Measurements from ENCODE around the gene ADGRV1.

DNA sequence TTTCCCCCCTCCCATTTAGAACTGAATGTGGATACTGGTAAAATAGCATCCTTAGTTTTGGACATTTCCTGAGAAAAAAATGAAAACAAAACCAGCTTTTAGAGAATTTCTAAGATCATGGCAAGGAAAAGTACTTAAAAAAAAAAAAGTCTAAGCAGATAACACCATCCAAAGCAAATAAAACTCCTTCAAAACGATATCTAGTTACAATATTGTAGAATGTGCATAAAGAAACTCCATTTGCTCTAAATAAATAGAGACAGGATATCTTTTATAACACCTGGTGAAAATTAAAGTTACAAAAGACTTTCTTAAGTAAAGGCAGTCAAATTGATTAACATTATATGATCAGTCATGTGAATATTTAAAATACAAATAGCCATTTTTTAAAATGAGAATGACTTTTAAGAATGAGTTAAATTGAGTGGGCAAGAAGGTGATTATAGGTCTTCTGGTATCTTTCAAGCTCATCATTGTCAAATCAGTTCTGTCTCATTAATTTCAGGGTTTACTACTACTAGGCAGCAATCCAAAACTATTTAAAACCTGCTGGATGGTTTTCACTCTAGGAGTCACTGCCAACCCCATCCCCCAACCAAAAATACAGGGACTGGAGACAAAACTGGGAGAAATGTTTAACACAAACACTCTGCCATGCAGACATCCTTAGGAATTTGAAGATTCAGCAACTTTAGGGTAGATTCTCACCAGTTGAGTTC is 382.6 kb downstream of the ADGRV1 start:
- no peak for TF ChIP-seq CTCF (IDR thresholded peaks at IDR 0.05)
- no peak for TF ChIP-seq EP300 (IDR thresholded peaks at IDR 0.05)

Measured in tibial nerve (tissue), 4 donors.